A673 (cell line): ENCODE results near the gene TRPV4.

Experiments
- CTCF ChIP-seq: fragments of 300-800, 200-600 bp; sonication (generic); conservative IDR thresholded peaks from 2 replicates; pipeline ENCODE4 v1.5.1; 2017; ENCODE audit warnings: low read depth, mild to moderate bottlenecking, antibody characterized with exemption, low read length, moderate library complexity, mixed read lengths
- EZH2 ChIP-seq: fragments of 200-600 bp; sonication (generic); IDR thresholded peaks from 2 replicates; pipeline ENCODE4 v1.6.1; 2017; ENCODE audit warnings: borderline replicate concordance, low read depth, mild to moderate bottlenecking, mixed read lengths, antibody characterized with exemption, low read length; ENCODE audit not compliant: poor library complexity, severe bottlenecking

GRCh38 chr12:109818905-109819500 is 14.2 kb downstream of the TRPV4 start:
- TF ChIP-seq EZH2 (no peak), CTCF (no peak)
